ENCODE results near the gene UBE2QL1.

The UBE2QL1 gene

GRCh38 chr5:6480133-6481051 lies 31.7 kb downstream of the UBE2QL1 start:
- DNase-seq, result no peak

- peak; percentile 23 for DNase-seq
Observed at GRCh38 chr5:6482735-6483134, 34.1 kb downstream of the UBE2QL1 start.

GRCh38 chr5:6483880-6484382 lies 35.3 kb downstream of the UBE2QL1 start:
- no peak for DNase-seq

GRCh38 chr5:6484446-6484845 lies 35.8 kb downstream of the UBE2QL1 start:
- no peak for DNase-seq

GRCh38 chr5:6484899-6485298 lies 36.2 kb downstream of the UBE2QL1 start:
- no peak for DNase-seq

GRCh38 chr5:6485441-6485840 lies 36.8 kb downstream of the UBE2QL1 start:
- DNase-seq, result no peak

GRCh38 chr5:6486074-6486473 lies 37.4 kb downstream of the UBE2QL1 start:
- DNase-seq, result no peak

- no peak for DNase-seq
Observed at GRCh38 chr5:6487081-6487480, 38.4 kb downstream of the UBE2QL1 start.

- DNase-seq, result no peak
Observed at GRCh38 chr5:6488021-6488420, 39.4 kb downstream of the UBE2QL1 start.

- DNase-seq, result no peak
Observed at GRCh38 chr5:6489643-6490185, 41.1 kb downstream of the UBE2QL1 start.

GRCh38 chr5:6490246-6490645 lies 41.6 kb downstream of the UBE2QL1 start:
- DNase-seq, result no peak

- DNase-seq, result no peak
Observed at GRCh38 chr5:6490693-6491092, 42.0 kb downstream of the UBE2QL1 start.

GRCh38 chr5:6491196-6491918 lies 42.7 kb downstream of the UBE2QL1 start:
- DNase-seq, result no peak

GRCh38 chr5:6491919-6492290 lies 43.2 kb downstream of the UBE2QL1 start:
- DNase-seq, result no peak

GRCh38 chr5:6492934-6493333 lies 44.3 kb downstream of the UBE2QL1 start:
- no peak for DNase-seq

GRCh38 chr5:6493681-6494454 lies 45.2 kb downstream of the UBE2QL1 start:
- DNase-seq, result no peak

- no peak for DNase-seq
Observed at GRCh38 chr5:6494939-6495338, 46.3 kb downstream of the UBE2QL1 start.

GRCh38 chr5:6495433-6496206 lies 47.0 kb downstream of the UBE2QL1 start:
- DNase-seq, result no peak

GRCh38 chr5:6496207-6496584 lies 47.5 kb downstream of the UBE2QL1 start:
- no peak for DNase-seq

GRCh38 chr5:6496636-6497035 lies 48.0 kb downstream of the UBE2QL1 start:
- DNase-seq, result no peak

- no peak for DNase-seq
Observed at GRCh38 chr5:6497262-6497661, 48.6 kb downstream of the UBE2QL1 start.

- no peak for DNase-seq
Observed at GRCh38 chr5:6498968-6499367, 50.3 kb downstream of the UBE2QL1 start.
